KMS-11 (cell line): ENCODE data around the gene HMGB1.
"Not testable (repeated sequence)": the region's sequence is repeated elsewhere in the genome, so short reads cannot be mapped to it uniquely, and the experiment has no call there.

ENCODE experiments used
- H2AFZ ChIP-seq: fragments of 200-600 bp; sonication (generic); 2 replicates; pipeline ENCODE4 v1.6.1; 2016; ENCODE audit warnings: antibody characterized with exemption, mixed run types, low read depth
- H3K27ac ChIP-seq: fragments of 200-600 bp; sonication (generic); 2 replicates; pipeline ENCODE4 v1.6.1; 2016; ENCODE audit warnings: mild to moderate bottlenecking, mixed run types
- H3K27me3 ChIP-seq: fragments of 200-600 bp; sonication (generic); 2 replicates; pipeline ENCODE4 v1.6.1; 2017; ENCODE audit warnings: mild to moderate bottlenecking, low read depth, mixed run types, moderate library complexity; ENCODE audit not compliant: insufficient read depth
- H3K36me3 ChIP-seq: fragments of 200-600 bp; sonication (generic); 2 replicates; pipeline ENCODE4 v1.6.1; 2017; ENCODE audit warnings: mild to moderate bottlenecking, mixed run types; ENCODE audit not compliant: insufficient read depth
- H3K4me1 ChIP-seq: fragments of 200-600 bp; sonication (generic); 2 replicates; pipeline ENCODE4 v1.6.1; 2016; ENCODE audit warnings: mild to moderate bottlenecking, low read depth, mixed run types; ENCODE audit not compliant: poor library complexity, severe bottlenecking
- H3K4me2 ChIP-seq: fragments of 200-600 bp; sonication (generic); 2 replicates; pipeline ENCODE4 v1.7.0; 2016; ENCODE audit warnings: mild to moderate bottlenecking, mixed run types
- H3K4me3 ChIP-seq: fragments of 200-600 bp; sonication (generic); IDR thresholded peaks from 2 replicates; pipeline ENCODE4 v1.6.1; 2017; ENCODE audit warnings: low read depth, low read length, mixed read lengths; ENCODE audit not compliant: insufficient read depth
- H3K79me2 ChIP-seq: fragments of 200-600 bp; sonication (generic); 2 replicates; pipeline ENCODE4 v1.6.1; 2016; ENCODE audit warnings: low read depth, mixed run types; ENCODE audit not compliant: insufficient read depth
- H3K9ac ChIP-seq: fragments of 200-600 bp; sonication (generic); 2 replicates; pipeline ENCODE4 v1.6.1; 2016; ENCODE audit warnings: mild to moderate bottlenecking, mixed run types
- H4K20me1 ChIP-seq: fragments of 200-600 bp; sonication (generic); 2 replicates; pipeline ENCODE4 v1.6.1; 2016; ENCODE audit warnings: mild to moderate bottlenecking, mixed run types; ENCODE audit not compliant: insufficient read depth
- TF ChIP-seq, protein P1 (sequence below): fragments of 200-600 bp; sonication (generic); conservative IDR thresholded peaks from 2 replicates; pipeline ENCODE4 v1.6.1; 2017; ENCODE audit warnings: low read depth, mild to moderate bottlenecking, antibody characterized with exemption, low read length, moderate library complexity, mixed read lengths

Gene HMGB1

DNA sequence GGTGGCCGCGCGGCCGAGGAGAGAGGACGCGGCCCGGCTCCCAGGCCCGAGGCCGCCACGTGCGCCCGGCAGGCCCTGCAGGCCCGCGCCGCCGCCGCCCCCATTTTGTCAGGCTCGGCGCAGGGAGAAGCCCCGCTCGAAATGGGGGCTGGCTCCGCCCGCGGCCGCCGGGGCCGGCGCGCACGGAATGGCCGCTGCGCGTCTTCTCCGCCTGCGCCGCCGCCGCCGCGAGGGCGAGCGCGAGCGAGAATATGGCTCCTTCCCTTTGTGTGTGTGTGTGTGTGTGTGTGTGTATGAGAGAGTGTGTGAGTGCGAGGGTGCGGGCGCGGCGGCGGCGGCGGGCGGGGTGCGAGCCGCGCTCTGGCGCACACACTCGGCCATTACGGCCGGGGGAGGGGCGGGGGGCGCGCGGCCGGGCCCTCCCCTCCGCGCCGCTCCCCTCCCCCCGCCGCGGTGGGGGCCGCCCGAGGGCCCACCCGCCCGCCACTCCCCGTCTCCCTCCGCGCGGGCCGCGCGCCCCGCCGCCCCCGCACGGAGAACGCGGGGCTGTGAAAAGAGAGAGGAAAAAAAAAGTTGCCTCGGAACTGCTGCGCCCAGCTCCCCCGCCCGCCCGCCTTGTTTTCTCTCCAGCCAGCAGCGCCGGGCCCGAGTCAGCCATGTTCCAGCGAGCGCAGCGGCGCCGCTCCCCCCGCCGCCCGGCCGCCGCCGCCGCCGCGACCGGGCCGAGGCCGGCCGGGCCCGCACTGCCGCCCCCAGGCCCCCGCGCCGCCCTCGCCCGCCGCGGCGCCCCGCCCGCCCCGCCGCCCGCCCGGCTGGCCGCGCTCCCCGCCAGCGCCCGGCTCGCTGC, 1.0 kb downstream of the HMGB1 start:
- Histone ChIP-seq H3K27ac (peak overlapping the region; percentile 90), H3K79me2 (peaks cover 28% of the 10 kb centered on the region), H3K36me3 (peaks cover 10% of the 10 kb centered on the region; the same call in 1 of the 2 replicates), H3K4me1 (peaks cover 34% of the 10 kb centered on the region), H3K27me3 (no peaks in the 10 kb centered on the region), H3K4me2 (peak overlapping the region; percentile 82; the same call in 1 of the 2 replicates), H3K4me3 (no peak overlapping the region), H4K20me1 (no peaks in the 10 kb centered on the region), H2AFZ (no peak overlapping the region), H3K9ac (peak overlapping the region; percentile 91)
- TF ChIP-seq, protein P1, sequence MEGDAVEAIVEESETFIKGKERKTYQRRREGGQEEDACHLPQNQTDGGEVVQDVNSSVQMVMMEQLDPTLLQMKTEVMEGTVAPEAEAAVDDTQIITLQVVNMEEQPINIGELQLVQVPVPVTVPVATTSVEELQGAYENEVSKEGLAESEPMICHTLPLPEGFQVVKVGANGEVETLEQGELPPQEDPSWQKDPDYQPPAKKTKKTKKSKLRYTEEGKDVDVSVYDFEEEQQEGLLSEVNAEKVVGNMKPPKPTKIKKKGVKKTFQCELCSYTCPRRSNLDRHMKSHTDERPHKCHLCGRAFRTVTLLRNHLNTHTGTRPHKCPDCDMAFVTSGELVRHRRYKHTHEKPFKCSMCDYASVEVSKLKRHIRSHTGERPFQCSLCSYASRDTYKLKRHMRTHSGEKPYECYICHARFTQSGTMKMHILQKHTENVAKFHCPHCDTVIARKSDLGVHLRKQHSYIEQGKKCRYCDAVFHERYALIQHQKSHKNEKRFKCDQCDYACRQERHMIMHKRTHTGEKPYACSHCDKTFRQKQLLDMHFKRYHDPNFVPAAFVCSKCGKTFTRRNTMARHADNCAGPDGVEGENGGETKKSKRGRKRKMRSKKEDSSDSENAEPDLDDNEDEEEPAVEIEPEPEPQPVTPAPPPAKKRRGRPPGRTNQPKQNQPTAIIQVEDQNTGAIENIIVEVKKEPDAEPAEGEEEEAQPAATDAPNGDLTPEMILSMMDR = no peak

DNA sequence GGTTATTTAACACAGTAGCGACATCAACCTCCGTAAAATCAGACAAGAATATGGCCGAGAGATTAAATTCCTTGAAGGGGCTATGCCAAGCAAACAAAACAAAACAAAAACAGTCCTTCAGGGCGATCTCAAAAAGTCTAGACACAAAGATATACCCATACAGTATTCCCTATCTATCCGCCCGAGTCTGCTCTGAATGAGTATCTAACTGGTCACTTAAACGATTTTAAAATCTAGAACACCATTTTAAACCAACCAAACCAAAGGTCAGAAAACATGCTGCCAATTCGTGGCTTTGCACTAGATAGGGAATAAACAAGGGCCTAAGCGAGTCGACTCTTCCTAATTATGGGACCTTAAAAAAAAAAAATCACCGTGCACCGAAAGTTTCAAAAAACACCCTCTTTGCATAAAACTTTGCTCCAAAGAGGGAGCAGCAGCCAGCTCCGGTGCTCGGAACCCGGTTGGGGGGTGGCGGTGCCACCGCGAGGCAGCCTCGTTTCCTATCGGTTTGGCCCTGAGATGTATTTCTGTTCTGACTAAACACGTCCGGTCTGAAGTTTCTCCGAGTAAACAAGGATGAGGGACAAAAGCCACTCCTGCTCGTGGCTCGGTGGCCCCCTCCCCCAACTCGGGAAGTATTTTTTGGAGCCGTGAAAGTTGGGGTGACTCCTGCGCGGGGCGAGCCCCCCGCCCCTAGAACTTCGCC, 1.8 kb downstream of the HMGB1 start:
- Histone ChIP-seq H3K4me2 (peak overlapping the region; percentile 82), H4K20me1 (no peaks in the 10 kb centered on the region), H3K27me3 (no peaks in the 10 kb centered on the region), H2AFZ (no peak overlapping the region), H3K4me1 (peaks cover 34% of the 10 kb centered on the region), H3K36me3 (peaks cover 10% of the 10 kb centered on the region; the same call in 1 of the 2 replicates), H3K79me2 (peaks cover 28% of the 10 kb centered on the region), H3K4me3 (no peak overlapping the region), H3K27ac (peak overlapping the region; percentile 90), H3K9ac (peak overlapping the region; percentile 91)
- TF ChIP-seq, protein P1 = no peak

DNA sequence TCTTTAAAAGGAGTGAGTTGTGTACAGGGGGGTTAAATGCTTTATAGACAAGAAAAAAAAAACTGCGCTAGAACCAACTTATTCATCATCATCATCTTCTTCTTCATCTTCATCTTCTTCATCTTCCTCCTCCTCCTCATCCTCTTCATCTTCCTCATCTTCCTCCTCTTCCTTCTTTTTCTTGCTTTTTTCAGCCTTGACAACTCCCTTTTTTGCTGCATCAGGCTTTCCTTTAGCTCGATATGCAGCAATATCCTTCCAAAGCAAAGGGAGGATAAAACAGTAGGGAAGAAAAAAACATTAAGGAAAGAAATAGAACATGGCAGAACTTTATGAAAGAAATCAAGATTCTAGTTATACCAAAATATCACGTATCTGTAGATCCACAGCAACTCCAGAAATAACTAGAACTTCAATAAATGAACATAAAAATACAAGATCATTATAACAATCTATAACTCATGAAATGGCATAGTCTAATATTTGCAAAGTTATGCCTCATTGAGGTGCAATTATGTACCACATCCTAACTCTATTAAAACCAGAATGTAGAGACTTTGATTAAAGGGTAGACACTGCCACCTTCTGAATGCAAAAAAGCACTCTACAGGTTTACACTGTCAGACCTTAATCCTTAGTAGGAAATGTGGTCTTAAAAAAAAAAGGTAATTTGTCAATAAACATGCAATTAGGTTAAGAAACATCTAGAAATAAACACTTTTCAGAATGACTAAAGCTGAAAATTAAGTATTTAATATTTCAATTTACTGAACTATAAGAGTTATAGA, 4.3 kb downstream of the HMGB1 start:
- H4K20me1 ChIP-seq, H3K4me2 ChIP-seq, H3K9ac ChIP-seq, H3K4me3 ChIP-seq, H2AFZ ChIP-seq, H3K27me3 ChIP-seq, H3K27ac ChIP-seq: not testable (repeated sequence)
- Histone ChIP-seq H3K4me1 (peaks cover 17% of the 10 kb centered on the region), H3K36me3 (peaks cover 10% of the 10 kb centered on the region; the same call in 1 of the 2 replicates), H3K79me2 (peaks cover 28% of the 10 kb centered on the region)

DNA sequence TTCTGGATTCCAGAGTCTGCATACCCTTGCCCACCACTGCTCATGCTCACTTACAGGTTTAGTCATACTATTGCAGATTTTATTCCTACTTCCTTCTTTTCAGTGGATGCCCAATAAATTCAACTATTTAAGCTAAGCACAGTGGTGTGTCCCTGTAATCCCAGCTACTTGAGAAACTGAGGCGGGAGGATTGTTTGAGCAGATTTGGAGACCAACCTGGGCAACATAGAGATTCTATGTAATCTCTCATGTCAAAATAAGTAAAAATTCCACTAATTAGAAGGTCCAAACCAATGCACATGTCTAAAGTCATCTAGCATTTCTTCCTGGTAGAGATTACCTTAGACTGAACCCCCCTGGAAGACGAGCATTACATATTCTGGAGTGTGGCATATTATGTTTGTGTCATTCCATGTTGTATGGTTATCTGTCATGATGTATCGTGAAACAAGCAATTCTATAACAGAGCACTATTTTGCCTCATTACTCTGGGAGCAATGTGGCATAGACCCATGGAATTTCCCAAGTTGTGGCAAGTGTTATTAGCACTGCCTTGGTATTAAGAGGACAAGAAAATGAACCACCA, 8.3 kb downstream of the HMGB1 start:
- peaks cover 7% of the 10 kb centered on the region for H3K4me1 ChIP-seq
- TF ChIP-seq, protein P1 = no peak
- no peak overlapping the region for H3K4me2 ChIP-seq
- no peak overlapping the region for H3K9ac ChIP-seq
- H3K27me3 ChIP-seq = no peaks in the 10 kb centered on the region
- H3K4me3 ChIP-seq = no peak overlapping the region
- peaks cover 10% of the 10 kb centered on the region; the same call in 1 of the 2 replicates for H3K36me3 ChIP-seq
- H4K20me1 ChIP-seq = no peaks in the 10 kb centered on the region
- no peak overlapping the region for H3K27ac ChIP-seq
- no peak overlapping the region for H2AFZ ChIP-seq
- H3K79me2 ChIP-seq = peaks cover 8% of the 10 kb centered on the region; the same call in 1 of the 2 replicates
